Right ventricle myocardium inferior (tissue), 1 donor: Measurements from ENCODE around the gene FARS2. TPM values are rescaled to one million over a fixed set of nuclear protein-coding genes. Genes with fewer than 3 reads are reported as not detected.
A peak's percentile ranks its signal among the peaks of the same experiment; 100 is the strongest.

Experiments used
- ATAC-seq: fragments of 200-7000 bp; cut with Tn5 transposase; one replicate; pipeline ENCODE4 v1.9.1; 2020; ENCODE audit warnings: mild to moderate bottlenecking, moderate library complexity
- DNase-seq: peaks from one replicate; pipeline ENCODE4 v3.0.0; 2021; ENCODE audit errors: missing footprints
- intact Hi-C: fragments of 100-400 bp; cut with DNase I; formaldehyde crosslinking; loops from one replicate; pipeline ENCODE4 v1.11.0; 2022
- total RNA-seq: library from RNA; stranded (reverse); fragmentation: NEBNext Ultra II Directional; extraction: Animal tissue kit (Norgen Biotek cat#: 25700); gene quantifications from one replicate; pipeline ENCODE4 v1.2.1, GENCODE V29; 2021
- donor health status: DM: no; HTN: yes; CAD: no; lungs with severe emphysema.

FARS2 gene
- total RNA-seq, 1 donor from 2014 or later = 20.5 TPM

DNA sequence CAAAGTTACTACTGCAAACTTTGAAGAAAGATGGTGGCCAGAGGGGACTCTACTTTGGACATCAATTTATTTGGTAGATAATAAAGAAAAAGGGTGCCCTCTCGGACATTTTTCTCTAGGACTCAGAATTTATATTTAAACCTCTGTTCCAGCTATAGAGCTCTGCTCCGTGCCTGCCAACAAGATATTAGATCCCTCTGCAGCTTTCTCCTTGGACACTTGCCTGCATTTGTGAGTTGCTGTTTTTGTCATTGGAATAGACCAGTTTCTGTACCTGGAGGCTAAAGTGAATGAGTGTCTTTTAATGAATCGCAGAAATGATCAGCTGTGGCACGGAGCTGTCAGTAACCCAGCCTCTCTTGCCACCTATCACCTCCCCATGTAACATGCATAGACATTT, 491.9 kb downstream of the FARS2 start:
- DNase-seq = no peak
- ATAC-seq = no peak
- intact Hi-C loops = no loop called here

DNA sequence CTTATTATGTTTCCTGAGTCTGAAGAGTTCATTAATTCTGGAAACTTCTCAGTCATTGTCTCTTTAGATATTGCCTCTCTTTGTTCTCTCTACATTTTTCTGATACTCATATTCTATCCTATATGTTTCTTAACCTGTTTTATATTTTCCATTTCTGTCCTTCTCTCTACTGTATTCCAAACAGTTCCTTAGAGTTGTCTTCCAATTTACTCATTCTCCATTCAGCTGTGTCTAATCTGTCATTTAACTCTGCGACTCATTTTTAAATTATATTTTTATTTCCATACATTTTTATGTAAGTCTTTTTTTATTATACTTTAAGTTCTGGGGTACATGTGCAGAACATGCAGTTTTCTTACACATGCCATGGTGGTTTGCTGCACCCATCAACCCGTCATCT, 493.6 kb downstream of the FARS2 start:
- intact Hi-C loops = no loop called here
- no peak for DNase-seq
- ATAC-seq = no peak

DNA sequence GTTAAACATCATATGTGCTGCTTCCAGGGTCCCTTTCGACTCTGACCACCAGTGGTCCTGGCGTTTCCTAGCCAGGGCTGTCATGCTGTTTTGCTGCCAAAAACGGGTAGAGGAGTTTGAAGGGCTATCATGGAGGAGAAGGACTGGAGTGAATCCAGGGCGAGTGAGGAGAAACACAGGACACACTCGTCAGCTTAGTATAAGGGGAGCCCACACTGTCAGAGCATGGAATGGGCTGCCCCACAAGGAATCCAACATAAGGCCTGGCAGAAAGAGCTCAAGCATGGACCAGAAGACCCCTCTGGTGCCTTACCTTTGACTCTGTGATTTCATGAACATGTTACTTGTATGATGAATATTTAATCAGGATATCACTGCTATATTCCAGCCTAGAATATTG, 498.3 kb downstream of the FARS2 start:
- intact Hi-C loops = no loop called here
- ATAC-seq = no peak

DNA sequence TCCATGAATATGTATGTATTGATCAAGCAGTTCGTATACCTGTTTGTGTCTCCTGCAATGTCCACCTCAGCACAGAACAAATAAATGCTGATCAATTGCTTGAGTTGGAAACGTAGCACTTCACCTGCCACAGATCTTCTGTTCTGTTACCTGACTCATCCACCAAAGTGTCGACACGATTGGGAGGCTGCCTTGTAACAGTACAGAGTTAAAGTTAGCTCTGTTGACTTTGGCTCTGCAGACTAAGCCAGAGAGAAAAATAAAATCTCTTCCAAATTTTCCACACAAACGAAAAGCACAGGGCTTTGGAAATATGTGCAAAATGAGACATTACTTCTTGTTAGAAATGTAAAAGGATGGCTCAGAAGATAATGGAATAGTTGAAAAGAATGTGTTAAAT, 500.1 kb downstream of the FARS2 start:
- ATAC-seq = no peak
- intact Hi-C loops = loop anchor here (10.0 kb wide), 4 partner anchors 107 to 257 kb away; no protein-coding TSS in a partner anchor
- DNase-seq = no peak

More for the DNA sequence above, 498.3 kb downstream of the FARS2 start:
- DNase-seq = no peak

DNA sequence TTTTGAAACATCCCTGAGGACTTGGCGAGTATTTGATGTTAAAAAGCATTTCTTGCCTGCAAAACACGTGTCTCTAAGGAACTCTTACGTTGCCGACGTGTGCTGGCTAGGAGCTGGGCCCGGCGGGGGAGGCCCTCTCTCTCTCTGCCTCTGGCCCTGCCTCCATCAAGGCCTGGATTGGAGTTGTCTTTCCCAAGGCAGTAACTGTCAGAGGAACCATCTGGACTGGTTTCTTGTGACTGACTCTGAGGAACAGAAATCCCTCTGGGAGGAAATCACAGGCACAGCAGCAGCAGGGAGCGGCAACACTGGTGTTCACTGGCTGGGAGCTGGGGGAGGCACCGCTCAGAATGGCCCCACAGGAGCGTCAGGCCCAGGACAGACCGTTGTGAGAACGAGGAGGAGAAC, 501.3 kb downstream of the FARS2 start:
- DNase-seq = peak; percentile 44
- intact Hi-C loops = loop anchor here (10.0 kb wide), 4 partner anchors 108 to 258 kb away; no protein-coding TSS in a partner anchor
- ATAC-seq = peak; percentile 35

DNA sequence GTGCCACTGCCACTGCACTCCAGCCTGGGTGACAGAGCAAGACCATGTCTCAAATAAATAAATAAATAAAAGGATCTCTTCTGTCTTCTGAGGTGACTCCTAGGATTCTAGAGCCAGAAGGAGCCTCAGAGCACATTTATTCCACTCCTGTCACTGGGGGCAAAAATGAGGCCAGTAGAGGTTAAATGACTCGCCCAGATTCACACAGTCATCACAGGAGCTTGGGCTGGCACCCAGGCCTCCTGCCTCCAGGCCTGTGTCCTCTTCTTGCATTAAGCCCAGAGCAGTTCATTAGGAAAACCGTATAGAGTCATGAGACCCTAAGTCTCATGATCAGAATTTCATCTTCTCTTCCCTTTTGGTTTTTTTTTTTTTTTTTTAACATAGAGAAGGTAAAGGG, 502.1 kb downstream of the FARS2 start:
- ATAC-seq = no peak
- intact Hi-C loops = loop anchor here (10.0 kb wide), 4 partner anchors 109 to 259 kb away; no protein-coding TSS in a partner anchor
- no peak for DNase-seq

DNA sequence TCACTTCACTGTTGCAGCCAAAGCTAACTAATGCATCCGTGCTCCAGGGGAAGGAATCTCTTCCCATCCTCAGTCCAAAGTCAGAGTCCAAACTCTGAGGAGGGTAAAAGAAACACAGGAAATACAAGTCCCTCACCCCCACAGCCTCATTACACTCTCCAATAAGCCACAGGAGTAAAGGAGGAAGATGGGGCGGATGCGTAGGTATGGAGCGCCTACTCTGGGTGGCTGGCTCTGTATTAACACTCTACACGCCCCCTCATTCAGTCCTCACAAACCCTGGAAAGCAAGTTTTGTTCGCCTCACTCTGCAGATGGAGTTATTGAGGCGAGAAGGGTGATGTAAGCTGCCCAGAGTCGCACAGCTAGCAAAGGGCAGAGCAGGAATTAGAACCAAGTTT, 502.6 kb downstream of the FARS2 start:
- ATAC-seq = no peak
- DNase-seq = no peak
- intact Hi-C loops = loop anchor here (10.0 kb wide), 4 partner anchors 109 to 259 kb away; no protein-coding TSS in a partner anchor

DNA sequence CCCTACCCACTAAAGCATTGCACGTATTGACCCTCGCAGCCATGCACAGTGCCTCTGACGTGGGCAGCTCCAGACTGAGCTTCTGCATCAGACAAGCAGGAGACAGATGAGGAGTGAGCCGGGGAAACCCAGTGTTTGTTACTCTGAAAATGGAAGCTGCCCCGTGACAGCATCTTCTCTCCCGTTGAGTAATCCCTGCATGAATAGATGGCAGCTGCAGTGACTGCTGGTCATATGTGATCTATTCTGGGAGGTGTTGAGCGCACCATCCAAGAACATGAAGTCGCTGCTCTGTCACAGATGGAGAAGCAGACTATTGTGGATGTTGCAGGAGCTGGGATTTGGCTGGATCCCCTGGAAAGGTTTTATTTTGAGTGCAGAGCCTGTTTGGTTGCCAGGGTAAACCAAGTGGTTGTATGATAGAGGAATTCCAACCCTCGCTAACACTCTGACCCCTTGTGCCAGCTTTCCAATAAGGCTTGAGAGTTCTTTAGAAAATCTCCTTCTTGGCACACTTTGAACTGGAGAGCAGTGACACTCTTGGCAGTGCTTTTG, 503.2 kb downstream of the FARS2 start:
- ATAC-seq = peak; percentile 90
- intact Hi-C loops = loop anchor here (10.0 kb wide), 4 partner anchors 110 to 260 kb away; no protein-coding TSS in a partner anchor
- DNase-seq = no peak

DNA sequence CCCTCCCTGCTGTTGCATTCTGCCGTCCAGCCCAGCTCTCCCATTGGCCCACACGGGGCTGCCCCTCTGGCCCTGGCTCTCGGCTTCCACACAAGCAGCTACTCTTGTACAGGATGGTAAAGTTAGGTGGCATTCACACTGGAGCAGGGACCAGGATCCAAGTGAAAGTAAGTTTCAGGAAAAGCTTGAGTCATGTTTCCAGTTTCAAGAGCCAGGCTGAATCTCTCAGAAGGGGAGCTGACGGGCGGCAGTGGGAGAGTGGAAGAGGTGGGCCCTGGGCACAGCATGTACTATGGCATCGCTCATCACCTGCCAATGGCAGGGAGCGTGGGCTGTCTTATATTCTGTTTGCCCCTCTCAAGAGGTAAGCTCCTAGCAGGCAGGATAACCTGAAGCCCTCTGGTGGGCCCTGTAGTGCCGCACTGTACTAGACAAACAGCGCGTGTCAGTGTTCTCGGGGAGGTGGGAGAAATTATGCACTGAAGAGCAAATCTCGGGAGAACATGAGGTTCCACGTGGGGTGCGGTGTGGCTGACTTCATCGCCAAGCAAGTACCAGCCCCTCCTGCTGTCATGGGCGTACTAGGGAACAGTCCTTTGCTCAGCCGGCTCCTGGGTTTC, 503.9 kb downstream of the FARS2 start:
- DNase-seq (no peak), ATAC-seq (peak; percentile 40)
- intact Hi-C loops = loop anchor here (5.0 to 10.0 kb wide), 5 partner anchors 110 to 293 kb away; no protein-coding TSS in a partner anchor

DNA sequence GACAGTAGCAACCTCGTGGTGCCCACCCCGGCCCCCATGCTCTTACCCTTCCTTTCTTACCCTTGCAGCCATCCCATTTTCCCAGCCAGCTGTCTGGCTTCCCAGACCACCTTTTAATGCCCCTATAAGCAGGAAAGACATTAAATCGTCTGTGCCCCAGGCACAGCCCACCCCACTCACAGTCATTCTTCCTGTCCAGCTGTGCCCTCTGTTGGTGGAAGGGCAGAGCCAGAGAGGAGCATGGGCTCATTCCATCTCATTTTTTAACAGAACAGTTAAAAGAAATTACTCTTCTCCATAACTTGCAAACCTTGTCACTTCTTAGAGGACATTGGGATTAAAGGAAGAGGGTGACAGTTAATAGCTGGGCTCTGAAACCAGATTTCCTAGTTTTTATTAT, 504.9 kb downstream of the FARS2 start:
- intact Hi-C loops = loop anchor here (5.0 to 10.0 kb wide), 5 partner anchors 111 to 294 kb away; no protein-coding TSS in a partner anchor
- ATAC-seq (no peak), DNase-seq (no peak)

DNA sequence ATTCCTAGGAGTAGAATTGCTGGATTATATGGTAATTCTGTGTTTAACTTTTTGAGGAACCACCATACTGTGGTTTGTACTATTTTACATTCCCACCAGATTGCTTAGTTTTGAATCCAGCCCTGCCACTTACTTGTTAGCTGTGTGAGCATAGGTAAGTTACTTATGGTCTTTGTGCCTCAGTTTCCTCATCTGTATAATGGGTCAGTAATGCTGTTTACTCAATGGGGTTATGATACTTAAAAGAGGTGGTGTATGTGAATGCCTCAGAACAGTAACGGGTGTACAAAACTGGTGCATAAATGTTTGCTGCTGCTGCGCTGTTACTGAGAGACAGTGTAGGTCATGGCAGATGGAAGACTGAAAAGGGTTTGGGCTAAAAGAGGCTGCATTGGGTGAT, 506.2 kb downstream of the FARS2 start:
- intact Hi-C loops = loop anchor here (5.0 to 10.0 kb wide), 5 partner anchors 113 to 295 kb away; no protein-coding TSS in a partner anchor
- ATAC-seq = no peak
- DNase-seq = no peak

DNA sequence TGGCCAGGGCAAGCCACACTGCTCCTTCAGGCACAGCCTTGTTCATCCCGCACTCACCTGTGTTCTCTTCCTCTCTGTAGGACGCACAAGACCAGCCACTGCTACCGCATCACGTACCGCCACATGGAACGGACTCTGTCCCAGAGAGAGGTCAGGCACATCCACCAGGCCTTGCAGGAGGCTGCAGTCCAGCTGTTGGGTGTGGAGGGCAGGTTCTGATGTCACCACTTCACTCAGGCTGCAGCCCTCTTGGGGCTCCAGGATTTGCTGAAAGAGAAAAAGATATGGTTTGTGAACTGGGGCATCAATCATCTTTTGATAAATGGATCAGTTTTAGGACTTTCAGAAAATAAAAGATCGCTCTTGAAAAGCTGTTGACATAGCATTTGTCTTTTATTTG, 509.9 kb downstream of the FARS2 start:
- no peak for DNase-seq
- intact Hi-C loops = no loop called here
- no peak for ATAC-seq

DNA sequence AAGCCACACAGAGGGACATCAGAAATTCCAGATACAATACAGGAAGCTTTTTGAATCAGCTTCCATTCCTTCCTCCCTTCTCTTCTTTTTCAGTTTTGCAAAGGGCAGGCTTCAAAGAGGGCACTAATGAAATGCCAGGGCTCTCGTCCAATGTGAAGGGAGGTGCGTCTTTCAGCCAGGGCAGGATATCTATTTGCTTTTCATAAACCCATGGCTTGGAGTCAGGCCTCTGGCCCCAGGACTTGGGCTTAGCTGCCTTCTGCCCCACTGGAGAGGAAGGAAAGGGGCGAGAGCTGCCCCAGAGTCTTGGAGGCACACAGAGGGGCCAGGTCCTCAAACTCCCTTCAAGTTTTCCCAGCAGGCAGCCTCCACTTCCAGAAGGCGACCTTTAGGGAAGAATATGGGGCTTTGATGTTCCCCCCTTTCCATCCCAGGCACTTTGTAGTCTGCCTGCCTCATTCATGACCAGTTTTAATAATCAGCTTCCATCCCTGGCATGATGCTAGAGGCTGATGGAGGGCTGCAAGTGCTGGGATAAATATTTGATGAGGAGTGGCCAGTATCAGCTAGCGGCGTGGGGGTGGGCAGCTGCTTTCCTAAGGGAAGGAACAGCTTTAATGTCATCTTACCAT, 510.6 kb downstream of the FARS2 start:
- intact Hi-C loops = no loop called here
- no peak for ATAC-seq
- DNase-seq = no peak

DNA sequence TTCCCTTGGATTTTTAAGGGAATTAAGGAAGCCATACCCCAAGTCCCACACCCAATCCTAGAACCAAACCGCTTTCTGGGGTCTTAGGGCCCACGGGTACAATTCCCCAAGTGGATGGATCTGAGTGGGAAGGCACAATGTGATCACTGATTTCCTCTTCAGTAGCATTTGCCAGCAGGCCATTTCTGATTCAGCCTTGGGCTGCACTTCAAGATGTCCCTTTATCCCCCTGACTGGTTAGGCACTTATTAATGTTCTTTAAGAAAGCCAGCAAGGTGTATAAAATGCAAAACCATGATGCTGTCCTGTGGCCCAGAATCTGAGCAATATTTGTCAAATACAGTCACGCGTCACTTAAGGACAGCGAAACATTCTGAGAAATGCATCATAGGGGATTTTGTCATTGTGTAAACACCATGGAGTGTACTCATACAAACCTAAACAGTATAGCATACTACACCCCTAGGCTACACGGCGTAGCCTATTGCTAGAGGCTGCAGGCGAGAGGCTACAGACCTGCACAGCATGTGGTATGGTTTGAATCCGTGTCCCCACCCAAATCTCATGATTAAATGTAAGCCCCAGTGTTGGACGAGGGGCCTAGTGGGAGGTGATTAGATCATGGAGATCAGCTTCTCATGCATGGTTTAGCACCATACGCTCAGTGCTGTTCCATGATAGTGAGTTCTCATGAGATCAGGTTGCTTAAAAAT, 511.3 kb downstream of the FARS2 start:
- DNase-seq = no peak
- intact Hi-C loops = no loop called here
- no peak for ATAC-seq

DNA sequence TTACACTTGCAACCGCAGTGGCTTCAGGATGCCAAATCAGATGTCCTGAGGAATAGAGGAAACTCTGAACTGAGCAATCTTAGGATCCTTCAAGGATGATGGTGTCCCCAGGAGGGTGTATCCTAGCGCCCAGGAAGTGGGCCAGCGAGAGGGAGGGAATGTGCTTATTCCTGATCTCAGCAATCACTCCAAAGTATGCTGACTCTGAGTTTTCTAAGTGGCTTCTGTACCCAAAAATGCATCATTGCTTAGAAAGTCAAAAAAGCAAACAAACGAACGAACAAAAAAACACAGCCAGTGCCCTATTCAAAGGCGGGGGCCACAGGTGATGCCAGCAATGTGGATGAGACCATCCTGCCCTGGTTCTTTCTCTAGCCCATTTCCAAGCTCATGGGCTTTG, 514.8 kb downstream of the FARS2 start:
- intact Hi-C loops = no loop called here
- no peak for ATAC-seq
- DNase-seq = no peak

DNA sequence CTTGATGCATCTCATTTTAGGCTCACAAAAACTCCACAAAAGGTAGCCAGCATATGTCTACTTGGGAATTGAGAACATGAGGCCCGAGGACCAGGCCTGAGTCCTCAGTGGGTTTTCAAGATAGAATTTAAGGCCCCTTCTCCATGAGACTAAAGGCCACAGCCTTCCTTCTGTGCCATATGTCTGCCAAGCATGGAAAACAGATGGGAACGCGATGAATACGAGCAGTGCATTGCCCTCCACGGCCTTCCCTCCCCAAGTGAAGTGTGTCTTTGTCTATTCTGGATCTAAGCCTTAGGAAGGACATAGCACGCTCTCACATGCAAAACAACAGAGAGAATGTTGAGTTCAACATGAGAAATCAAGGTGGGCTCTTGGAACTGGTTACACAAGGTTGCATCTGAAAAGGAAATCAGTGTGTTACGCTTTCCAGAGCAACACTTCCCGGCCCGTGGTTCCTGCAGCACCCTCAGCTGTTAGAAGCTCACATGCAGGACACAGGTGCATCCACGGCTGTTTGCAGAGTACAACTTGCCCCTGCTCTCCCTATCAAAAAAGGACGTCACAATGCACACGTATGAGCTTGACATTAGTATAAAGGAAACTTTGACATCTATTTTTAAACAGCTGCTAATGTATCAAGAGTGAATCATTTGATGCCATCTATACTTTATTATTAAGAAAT, 515.5 kb downstream of the FARS2 start:
- intact Hi-C loops = no loop called here
- ATAC-seq (no peak), DNase-seq (no peak)

DNA sequence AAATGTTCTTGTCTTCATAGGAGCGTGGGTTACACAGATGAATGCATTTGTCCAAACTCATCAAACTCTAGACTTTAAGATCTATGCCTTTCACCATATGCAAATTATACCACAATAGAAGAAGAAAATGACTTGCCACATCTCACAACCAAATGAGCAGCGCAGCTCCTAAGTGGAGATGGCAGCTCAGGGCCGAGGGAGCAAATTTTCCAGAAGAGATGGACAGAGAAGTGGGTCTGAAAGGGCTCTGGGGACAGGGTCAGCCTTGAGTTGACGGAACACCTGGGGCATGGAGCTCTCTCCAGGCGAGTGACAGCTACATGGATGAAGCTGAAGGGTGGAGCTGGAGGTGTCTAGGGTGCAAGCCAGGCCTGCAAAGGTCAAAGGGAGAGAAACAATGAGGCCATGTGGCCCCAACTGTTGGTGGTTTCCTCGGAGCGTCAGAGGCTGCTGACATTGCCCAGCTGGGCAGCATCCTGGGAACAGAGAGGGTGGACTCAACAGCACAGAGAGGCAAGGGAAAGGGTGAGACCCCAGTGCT, 517.1 kb downstream of the FARS2 start:
- no peak for ATAC-seq
- intact Hi-C loops = no loop called here
- no peak for DNase-seq

DNA sequence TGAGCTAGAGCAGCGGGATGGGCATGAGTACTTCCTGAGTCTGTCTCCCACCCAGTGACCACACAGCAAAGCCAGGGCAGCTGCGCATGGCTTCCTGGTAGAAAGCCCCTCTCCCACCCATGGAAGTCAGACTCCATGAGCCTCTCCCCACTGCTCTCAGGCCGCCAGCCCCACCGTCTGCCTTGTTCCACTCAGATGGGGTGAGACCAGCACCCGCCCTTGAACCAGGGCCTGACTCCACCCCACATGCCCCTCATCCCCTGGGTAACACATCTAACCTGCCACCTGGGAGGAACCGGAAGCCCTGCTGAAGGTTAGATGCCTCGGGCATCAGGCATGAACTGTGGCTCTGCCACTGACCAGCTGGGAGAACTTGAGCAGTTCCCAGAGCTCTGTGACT, 517.6 kb downstream of the FARS2 start:
- DNase-seq (no peak), ATAC-seq (no peak)
- intact Hi-C loops = no loop called here

DNA sequence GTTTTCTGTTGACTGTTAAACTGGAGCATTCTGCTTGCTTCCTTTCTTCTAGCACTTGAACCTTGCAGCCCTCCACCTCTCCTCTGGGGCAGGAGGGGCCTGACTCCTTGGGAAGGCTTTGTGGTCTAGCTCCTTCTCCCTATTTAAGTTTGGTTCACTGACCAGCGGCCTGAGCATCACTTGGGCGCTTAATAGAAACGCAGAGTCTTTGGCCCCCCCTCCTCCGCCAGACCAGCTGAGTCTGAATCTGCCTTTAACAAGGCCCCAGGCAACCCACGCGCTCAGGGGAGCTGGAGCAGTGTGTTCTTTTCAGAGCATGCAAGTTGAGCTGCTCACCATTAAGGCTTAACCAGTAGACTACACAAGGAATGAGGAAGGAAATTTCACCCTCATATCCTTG, 519.7 kb downstream of the FARS2 start:
- ATAC-seq (no peak), DNase-seq (no peak)
- intact Hi-C loops = no loop called here
